Body of pancreas (tissue), 4 donors: ENCODE results near the gene SERPINB6.

Experiments used
- CTCF ChIP-seq, 7 experiments: fragments of 450-650 bp in 4 of 7; fragments of 200-600 bp in 3 of 7; sonication (generic) in 3 of 7; IDR thresholded peaks; one replicate each; pipeline ENCODE4 v1.5.1; 2016 to 2019; ENCODE audit warnings: antibody characterized with exemption in 7 of 7
- POLR2A ChIP-seq, 3 donors: fragments of 450-650 bp; IDR thresholded peaks; one replicate each; pipeline ENCODE4 v1.6.1; 2016; ENCODE audit warnings: antibody characterized with exemption in 3 of 3, mild to moderate bottlenecking in 2 of 3

DNA sequence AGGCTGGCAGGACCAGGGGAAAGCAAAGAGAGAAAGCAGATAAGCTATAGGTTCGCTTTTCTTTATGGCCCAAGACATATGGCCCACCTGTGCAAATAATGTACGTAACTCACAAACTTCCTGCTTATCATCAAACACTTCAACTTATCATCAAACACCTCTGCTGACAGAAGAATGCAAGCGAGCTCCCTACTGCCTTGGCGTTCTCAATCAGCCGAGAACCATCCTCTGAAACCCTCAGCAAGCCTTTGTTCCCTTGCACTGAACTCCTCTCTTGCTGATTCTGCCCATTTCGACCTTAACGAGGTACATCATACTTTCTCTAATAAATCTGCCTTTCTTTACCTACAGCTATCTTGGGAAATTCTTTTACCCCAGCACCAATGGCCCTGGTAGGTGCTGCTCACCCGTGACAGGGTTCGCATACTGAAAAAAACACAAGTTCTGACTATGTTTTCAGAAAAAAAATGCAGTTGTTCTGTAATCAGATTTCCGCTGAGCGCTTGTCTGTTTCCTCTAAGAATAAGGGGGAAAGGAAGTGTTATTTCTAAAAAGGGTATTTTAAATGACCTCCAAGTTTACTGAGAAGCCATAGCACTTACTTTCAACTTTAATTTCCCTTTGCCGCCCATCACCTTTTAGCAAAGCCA is 28.3 kb downstream of the SERPINB6 start:
- no peak for TF ChIP-seq POLR2A (IDR thresholded peaks at IDR 0.05)
- TF ChIP-seq CTCF (IDR thresholded peaks at IDR 0.05), result no peak
